Middle frontal gyrus (tissue), 1 donor: Measurements from ENCODE around the gene FMNL3.
"Not testable (repeated sequence)": the region's sequence is repeated elsewhere in the genome, so short reads cannot be mapped to it uniquely, and the experiment has no call there.

Source experiments
- DNase-seq: peaks from one replicate; pipeline ENCODE4 v3.0.0-alpha.2; 2015; ENCODE audit warnings: low spot score; ENCODE audit errors: extremely low spot score

FMNL3 gene

GRCh38 chr12:49717800-49718199 lies 10.6 kb upstream of the FMNL3 start:
- not testable (repeated sequence) for DNase-seq

- no peak for DNase-seq
These were observed 9.3 kb upstream of the FMNL3 start for GRCh38 chr12:49716553-49716952.

GRCh38 chr12:49713952-49714351 lies 6.7 kb upstream of the FMNL3 start:
- DNase-seq: not testable (repeated sequence)

GRCh38 chr12:49708851-49709250 lies 1.6 kb upstream of the FMNL3 start:
- no peak for DNase-seq

GRCh38 chr12:49707812-49708147 lies 575 bp upstream of the FMNL3 start:
- DNase-seq: no peak

GRCh38 chr12:49706351-49707127 lies 666 bp downstream of the FMNL3 start:
- no peak for DNase-seq

GRCh38 chr12:49705479-49706134 lies 1.6 kb downstream of the FMNL3 start:
- no peak for DNase-seq

- no peak for DNase-seq
These were observed 3.5 kb downstream of the FMNL3 start for GRCh38 chr12:49703647-49704137.

GRCh38 chr12:49702676-49703215 lies 4.5 kb downstream of the FMNL3 start:
- DNase-seq: no peak

- DNase-seq: no peak
These were observed 5.2 kb downstream of the FMNL3 start for GRCh38 chr12:49702009-49702408.

- DNase-seq: no peak
These were observed 8.3 kb downstream of the FMNL3 start for GRCh38 chr12:49698619-49699545.

GRCh38 chr12:49697808-49698207 lies 9.4 kb downstream of the FMNL3 start:
- DNase-seq: no peak

- DNase-seq: no peak
These were observed 10.5 kb downstream of the FMNL3 start for GRCh38 chr12:49696723-49697122.

- DNase-seq: no peak
These were observed 13.2 kb downstream of the FMNL3 start for GRCh38 chr12:49693931-49694444.

- no peak for DNase-seq
These were observed 14.4 kb downstream of the FMNL3 start for GRCh38 chr12:49692851-49693250.

GRCh38 chr12:49689785-49690184 lies 17.4 kb downstream of the FMNL3 start:
- DNase-seq: no peak

- DNase-seq: no peak
These were observed 18.0 kb downstream of the FMNL3 start for GRCh38 chr12:49689237-49689636.

- no peak for DNase-seq
These were observed 19.3 kb downstream of the FMNL3 start for GRCh38 chr12:49687941-49688340.

GRCh38 chr12:49684310-49684854 lies 22.8 kb downstream of the FMNL3 start:
- no peak for DNase-seq

- DNase-seq: no peak
These were observed 23.5 kb downstream of the FMNL3 start for GRCh38 chr12:49683599-49684309.
